Dendritic cell treated with granulocyte-macrophage colony-stimulating factor and Interleukin-4, amounts not matched to agents 40 ng/mL and 50 ng/mL, for 4 days (primary cell): ENCODE results near the gene KCNF1.

Source experiments
- H3K27ac Mint-ChIP-seq: one replicate; pipeline ENCODE4 v1.8.0; 2022; ENCODE audit warnings: mild to moderate bottlenecking, mixed read lengths
- H3K27me3 Mint-ChIP-seq: one replicate; pipeline ENCODE4 v1.8.0; 2022; ENCODE audit warnings: mild to moderate bottlenecking, mixed read lengths
- H3K36me3 Mint-ChIP-seq: one replicate; pipeline ENCODE4 v1.8.0; 2022; ENCODE audit warnings: low read depth, mixed read lengths
- H3K4me1 Mint-ChIP-seq: one replicate; pipeline ENCODE4 v1.8.0; 2022; ENCODE audit warnings: low read depth, mixed read lengths
- H3K4me3 Mint-ChIP-seq: one replicate; pipeline ENCODE4 v1.8.0; 2022; ENCODE audit warnings: mild to moderate bottlenecking, moderate library complexity, mixed read lengths
- H3K9me3 Mint-ChIP-seq: one replicate; pipeline ENCODE4 v1.8.0; 2022; ENCODE audit warnings: mixed read lengths
- intact Hi-C: fragments of 100-400 bp; cut with micrococcal nuclease; formaldehyde crosslinking; loops from one replicate; pipeline ENCODE4 v1.15.0; 2022

Gene KCNF1, protein sequence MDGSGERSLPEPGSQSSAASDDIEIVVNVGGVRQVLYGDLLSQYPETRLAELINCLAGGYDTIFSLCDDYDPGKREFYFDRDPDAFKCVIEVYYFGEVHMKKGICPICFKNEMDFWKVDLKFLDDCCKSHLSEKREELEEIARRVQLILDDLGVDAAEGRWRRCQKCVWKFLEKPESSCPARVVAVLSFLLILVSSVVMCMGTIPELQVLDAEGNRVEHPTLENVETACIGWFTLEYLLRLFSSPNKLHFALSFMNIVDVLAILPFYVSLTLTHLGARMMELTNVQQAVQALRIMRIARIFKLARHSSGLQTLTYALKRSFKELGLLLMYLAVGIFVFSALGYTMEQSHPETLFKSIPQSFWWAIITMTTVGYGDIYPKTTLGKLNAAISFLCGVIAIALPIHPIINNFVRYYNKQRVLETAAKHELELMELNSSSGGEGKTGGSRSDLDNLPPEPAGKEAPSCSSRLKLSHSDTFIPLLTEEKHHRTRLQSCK

DNA sequence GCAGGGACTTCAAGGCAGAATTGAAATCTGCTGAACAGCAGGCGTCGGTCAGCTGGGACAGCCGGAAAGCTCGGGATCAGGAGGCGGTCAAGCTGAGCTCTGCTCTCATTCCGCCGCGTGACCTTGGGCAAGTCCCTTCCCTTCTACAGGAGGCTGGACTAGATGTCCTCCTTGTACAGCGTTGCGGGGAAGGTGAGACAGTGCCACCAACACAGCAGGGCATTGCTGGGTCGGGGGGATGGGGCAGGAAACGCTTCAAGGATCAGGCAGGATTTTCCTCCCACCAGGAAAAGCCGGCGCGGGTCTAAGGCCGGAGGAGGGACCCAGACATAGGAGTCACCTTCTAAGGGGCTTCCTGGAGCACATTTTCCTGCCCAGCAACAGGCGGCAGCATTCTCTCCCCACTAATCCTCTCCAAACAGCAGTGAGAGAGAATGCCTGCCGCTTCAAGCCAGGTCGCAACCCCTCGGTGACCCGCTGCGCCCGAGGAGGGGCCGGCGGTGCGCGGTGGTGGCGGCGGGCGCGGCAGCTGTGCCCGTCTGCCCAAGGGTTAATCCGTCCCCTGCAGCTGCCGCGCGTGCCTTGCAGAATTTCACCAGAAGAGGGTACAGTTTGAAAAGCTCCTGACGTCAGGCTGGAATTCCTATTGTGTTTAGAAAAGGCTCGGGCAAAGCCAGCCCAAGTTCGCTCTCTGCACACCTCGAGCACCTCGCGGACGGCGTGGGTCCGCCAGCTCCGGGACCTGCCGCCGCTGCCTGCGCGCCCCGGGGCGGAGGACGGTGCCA, at the start of gene KCNF1:
KCNF1 (plus strand) TSS at position 644 of the 785 bp plus-strand sequence. CDS start 493 bp downstream, outside the sequence.
- no peaks in the 10 kb centered on the region for H3K36me3 Mint-ChIP-seq
- H3K27ac Mint-ChIP-seq, result no peak within 1 kb of the TSS
- no peak within 1 kb of the TSS for H3K4me3 Mint-ChIP-seq
- H3K9me3 Mint-ChIP-seq, result no peaks in the 10 kb centered on the region
- no peaks in the 10 kb centered on the region for H3K4me1 Mint-ChIP-seq
- peaks cover 63% of the 10 kb centered on the region for H3K27me3 Mint-ChIP-seq
- intact Hi-C loops, result no loop called here

DNA sequence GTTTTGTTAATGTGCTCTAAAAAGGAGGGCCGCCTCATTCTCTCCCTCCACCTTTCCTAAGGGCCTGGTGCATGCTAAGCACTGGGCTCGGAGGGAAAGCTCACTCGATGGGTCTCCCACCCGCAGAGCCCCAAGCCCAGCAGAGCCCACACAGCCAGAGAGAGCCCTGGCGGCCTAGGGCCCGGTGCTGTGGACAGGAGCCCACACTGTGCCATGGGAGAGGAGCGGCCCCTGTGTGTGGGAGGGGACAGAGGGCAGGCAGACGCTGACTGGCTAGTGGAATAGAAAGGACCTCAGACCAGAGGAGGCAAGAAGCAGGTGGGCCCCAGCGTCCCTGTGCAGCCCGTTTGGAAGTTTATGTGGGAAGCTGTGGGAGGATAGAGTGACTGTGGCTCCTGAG, 49.4 kb upstream of the KCNF1 start:
- H3K27ac Mint-ChIP-seq, result no peak overlapping the region
- H3K36me3 Mint-ChIP-seq, result no peaks in the 10 kb centered on the region
- H3K27me3 Mint-ChIP-seq, result peaks cover 76% of the 10 kb centered on the region
- intact Hi-C loops, result no loop called here
- no peak overlapping the region for H3K4me3 Mint-ChIP-seq
- no peaks in the 10 kb centered on the region for H3K9me3 Mint-ChIP-seq
- H3K4me1 Mint-ChIP-seq, result peaks cover 39% of the 10 kb centered on the region

DNA sequence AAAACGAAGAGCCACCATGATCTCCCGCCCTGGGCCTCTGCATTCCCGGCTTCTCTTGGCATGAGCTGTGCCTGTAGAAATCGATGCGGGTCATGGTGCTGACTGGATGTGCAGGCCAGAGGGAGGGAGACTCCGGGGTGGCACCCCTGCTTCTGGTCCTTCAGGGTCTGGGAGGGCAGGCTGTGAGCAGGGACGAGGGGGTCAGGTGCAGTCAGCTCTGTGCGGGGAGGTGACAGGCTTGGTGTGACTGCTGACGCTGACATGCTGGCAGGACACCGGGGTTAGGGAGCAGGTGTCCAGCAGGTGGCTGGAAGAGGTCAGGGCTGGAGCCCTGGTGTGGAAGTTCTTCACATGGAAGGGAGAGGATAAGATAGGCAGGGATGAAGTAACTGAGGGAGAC, 48.7 kb upstream of the KCNF1 start:
- no peak overlapping the region for H3K4me3 Mint-ChIP-seq
- no peak overlapping the region for H3K27ac Mint-ChIP-seq
- H3K27me3 Mint-ChIP-seq, result peaks cover 79% of the 10 kb centered on the region
- H3K4me1 Mint-ChIP-seq, result peaks cover 39% of the 10 kb centered on the region
- no peaks in the 10 kb centered on the region for H3K36me3 Mint-ChIP-seq
- H3K9me3 Mint-ChIP-seq, result no peaks in the 10 kb centered on the region
- intact Hi-C loops, result no loop called here

DNA sequence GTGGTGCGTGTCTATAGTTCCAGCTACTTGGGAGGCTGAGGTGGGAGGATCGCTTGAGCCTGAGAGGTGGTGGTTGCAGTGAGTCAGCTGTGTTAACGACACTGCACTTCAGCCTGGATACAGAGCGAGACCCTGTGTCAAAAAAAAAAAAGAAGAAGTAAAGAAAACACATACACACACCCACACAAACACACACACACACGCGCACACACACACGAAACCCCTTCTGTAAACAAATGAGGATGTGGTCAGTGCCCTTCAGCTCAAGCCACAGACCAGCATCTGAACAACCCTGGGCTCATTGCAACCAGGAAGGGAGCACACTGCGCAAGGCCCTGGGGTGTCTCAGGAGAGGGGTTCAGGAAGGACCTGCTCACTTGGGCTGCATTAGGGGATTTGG, 47.9 kb upstream of the KCNF1 start:
- Mint-ChIP-seq H3K4me1 (peaks cover 39% of the 10 kb centered on the region), H3K27ac (peak overlapping the region; percentile 58), H3K27me3 (peaks cover 83% of the 10 kb centered on the region), H3K4me3 (peak overlapping the region; percentile 54), H3K36me3 (no peaks in the 10 kb centered on the region), H3K9me3 (no peaks in the 10 kb centered on the region)
- intact Hi-C loops, result no loop called here

DNA sequence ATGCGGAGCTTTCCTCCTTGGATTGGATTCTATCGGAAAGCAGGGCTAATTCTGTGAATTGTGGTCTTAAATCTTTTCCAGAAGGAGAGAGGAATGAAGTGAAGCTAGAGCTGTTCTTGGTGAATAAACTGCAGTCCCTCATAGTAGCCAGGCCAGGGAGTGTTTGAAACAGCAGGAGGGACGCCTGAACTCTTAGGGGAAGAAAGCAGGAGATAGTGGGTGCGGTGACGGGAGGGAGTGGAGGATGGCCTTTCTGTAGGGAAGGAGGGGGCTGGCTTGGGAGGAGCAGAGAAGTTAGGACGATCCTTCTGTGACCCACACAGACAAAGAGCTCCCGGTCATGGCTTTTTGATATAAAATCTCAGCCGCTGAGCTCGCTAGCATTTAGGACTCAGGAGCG, 47.5 kb upstream of the KCNF1 start:
- peak overlapping the region; percentile 58 for H3K27ac Mint-ChIP-seq
- intact Hi-C loops, result no loop called here
- no peaks in the 10 kb centered on the region for H3K36me3 Mint-ChIP-seq
- H3K4me3 Mint-ChIP-seq, result peak overlapping the region; percentile 54
- peaks cover 39% of the 10 kb centered on the region for H3K4me1 Mint-ChIP-seq
- H3K27me3 Mint-ChIP-seq, result peaks cover 83% of the 10 kb centered on the region
- no peaks in the 10 kb centered on the region for H3K9me3 Mint-ChIP-seq

DNA sequence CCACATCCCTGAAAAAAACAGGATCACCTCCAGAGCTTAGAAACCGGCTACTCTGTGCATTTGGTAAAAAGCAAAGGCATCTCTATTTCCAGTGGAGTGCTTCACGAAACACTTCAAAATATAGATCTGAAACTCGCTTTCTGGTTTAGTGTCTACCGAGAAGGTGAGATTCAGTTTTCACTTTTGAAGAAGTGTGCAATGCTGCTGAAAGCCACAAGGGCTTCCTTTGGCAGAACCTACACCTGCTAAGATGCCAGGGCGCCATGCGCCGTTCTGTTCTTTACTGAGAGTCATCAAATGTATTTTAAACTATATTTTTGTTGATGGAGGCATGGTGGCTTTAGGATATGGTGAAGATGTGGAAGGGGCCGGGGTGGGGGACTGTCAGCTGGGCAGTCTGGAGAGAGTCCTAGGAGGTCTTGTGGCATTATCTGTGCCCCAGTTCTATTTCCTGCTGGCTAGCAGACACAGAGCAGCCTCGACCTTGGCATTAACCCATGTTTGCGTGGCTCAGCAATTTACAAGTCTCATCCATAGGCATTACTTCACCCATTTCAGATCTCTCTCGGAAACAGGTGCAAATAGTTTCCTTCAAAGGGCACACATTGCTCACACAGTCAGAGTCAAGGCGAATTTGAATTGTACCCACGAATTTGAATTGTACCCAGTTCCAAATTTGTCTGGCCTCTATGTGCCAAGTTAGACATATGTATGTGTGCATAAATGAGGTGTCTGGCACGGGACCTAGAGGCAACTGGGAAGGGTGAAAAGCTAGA, 46.7 kb upstream of the KCNF1 start:
- Mint-ChIP-seq H3K4me1 (peaks cover 41% of the 10 kb centered on the region), H3K9me3 (no peaks in the 10 kb centered on the region), H3K27ac (no peak overlapping the region), H3K4me3 (no peak overlapping the region), H3K36me3 (no peaks in the 10 kb centered on the region), H3K27me3 (peaks cover 83% of the 10 kb centered on the region)
- intact Hi-C loops, result no loop called here

DNA sequence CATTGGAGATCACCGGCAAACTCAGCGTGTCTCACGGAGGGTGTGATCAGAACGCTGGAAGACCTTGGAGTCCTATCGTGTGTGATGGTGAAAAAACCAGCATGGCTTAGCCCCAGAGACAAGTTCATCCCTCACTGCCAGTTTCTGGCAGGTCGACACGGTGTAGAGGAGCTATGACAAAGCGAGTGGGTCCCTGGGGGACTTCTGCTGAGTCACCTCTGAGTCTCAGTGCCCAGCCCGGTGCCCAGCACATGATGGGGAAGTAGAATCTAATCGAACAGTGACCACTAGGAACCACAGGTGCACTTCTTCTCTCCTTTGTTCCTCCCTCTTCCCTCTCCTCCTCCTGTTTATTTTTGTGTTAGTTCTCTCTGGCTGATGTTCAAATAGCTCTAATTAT, 45.9 kb upstream of the KCNF1 start:
- Mint-ChIP-seq H3K36me3 (no peaks in the 10 kb centered on the region), H3K27me3 (peaks cover 78% of the 10 kb centered on the region), H3K9me3 (no peaks in the 10 kb centered on the region), H3K4me3 (no peak overlapping the region), H3K27ac (no peak overlapping the region), H3K4me1 (peaks cover 44% of the 10 kb centered on the region)
- intact Hi-C loops, result no loop called here

DNA sequence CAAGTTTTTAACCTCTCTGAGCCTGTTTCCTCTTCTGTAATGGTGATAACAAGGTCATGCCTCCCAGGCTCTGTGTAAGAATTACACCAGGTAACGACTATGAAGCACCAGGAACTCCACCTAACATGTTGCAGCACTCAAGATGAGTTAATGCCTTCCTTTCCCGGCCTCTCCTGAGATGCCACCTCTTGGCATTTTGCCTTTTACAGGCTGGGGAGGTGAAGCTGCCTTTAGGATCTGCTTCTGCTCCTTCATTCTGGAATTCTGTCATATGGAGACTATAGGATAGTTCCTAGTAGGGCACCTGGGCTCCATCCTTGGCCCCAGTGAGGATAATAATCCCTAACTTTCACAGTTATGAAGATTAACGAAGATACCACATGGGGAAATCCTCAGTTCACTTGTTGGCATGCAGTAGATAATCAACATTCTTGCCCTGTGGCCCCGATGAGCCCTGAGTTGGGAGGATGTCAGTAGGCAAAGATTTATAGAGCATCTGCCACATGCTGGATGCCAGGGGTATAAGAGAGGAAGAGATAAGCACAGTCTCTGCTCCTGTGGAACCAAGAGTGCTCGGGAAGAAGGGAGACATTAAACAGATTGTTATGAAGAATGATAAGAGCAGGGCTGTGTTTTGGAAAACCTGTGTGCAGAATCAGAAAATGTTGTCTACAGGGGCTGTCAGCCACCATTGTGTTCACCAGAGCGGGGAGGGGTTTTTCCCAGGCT, 43.9 kb upstream of the KCNF1 start:
- intact Hi-C loops, result no loop called here
- Mint-ChIP-seq H3K36me3 (peaks cover 6% of the 10 kb centered on the region), H3K27me3 (peaks cover 69% of the 10 kb centered on the region), H3K4me1 (peaks cover 38% of the 10 kb centered on the region), H3K9me3 (peaks cover 12% of the 10 kb centered on the region), H3K4me3 (no peak overlapping the region), H3K27ac (no peak overlapping the region)

DNA sequence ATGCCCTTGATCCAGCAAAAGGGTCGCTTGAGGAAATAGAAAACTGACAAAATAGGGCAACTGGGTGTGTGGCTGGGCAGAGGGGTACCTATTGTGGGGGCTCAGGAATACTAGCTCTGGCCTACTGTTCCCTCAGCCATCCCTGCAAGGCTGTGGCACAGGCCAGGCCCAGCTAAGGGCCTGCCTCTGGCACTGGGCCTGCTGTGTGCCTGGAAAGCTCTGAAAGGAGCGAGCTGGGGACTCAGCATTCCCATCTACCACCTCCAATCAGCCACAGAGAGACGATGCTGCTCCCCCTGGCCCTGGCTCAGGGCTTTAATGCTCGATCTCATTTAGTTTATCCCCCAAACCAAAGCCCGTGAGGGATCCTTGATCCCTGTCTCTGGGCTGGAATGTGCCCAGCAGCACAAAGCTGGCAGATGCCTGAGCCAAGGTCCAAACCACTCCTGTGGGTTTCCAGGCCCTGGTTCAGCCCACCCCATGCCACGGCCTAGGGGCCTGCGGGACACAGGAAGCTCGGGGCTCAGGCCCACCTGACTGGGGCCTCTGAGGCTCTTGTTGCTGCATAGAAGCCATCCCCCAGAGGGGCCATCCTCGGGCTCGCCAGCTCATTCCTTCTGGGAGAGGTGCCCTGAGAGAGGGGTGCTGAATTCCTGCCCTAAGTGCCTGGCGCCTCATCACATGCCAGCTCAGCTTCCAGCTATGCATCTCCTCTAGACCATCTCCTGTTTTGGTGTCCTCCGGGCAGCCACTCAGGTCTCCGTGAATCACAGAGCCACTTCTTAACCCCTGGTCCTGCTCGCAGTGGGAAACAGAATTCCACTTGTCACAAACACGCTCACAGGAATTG, 43.0 kb upstream of the KCNF1 start:
- H3K27me3 Mint-ChIP-seq, result peaks cover 69% of the 10 kb centered on the region

DNA sequence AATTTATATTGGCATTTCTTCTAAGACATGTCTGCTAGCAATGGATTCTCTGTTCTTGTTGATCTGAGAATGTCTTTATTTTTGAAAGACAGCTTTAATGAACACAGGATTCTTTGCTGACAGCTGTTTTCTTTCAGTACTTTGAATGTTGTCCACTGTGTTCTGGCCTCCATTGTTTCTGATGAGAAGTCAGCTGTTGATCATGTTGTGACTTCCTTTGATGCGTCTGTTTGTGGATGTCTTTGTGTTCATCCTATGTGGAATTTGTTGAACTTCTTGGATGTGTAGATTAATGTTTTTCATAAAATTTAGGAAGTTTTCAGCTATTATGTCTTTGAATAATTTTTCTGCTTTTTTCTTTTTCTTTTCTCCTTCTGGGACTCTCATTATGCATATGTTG, 39.8 kb upstream of the KCNF1 start:
- H3K9me3 Mint-ChIP-seq, result peaks cover 12% of the 10 kb centered on the region
- H3K4me1 Mint-ChIP-seq, result peaks cover 12% of the 10 kb centered on the region
- intact Hi-C loops, result no loop called here
- H3K27ac Mint-ChIP-seq, result no peak overlapping the region
- H3K4me3 Mint-ChIP-seq, result no peak overlapping the region
- H3K36me3 Mint-ChIP-seq, result peaks cover 6% of the 10 kb centered on the region
- H3K27me3 Mint-ChIP-seq, result peaks cover 61% of the 10 kb centered on the region

More for the DNA sequence above, 43.0 kb upstream of the KCNF1 start:
- H3K36me3 Mint-ChIP-seq, result peaks cover 6% of the 10 kb centered on the region
- no peak overlapping the region for H3K27ac Mint-ChIP-seq
- intact Hi-C loops, result no loop called here
- H3K4me1 Mint-ChIP-seq, result peaks cover 30% of the 10 kb centered on the region
- no peak overlapping the region for H3K4me3 Mint-ChIP-seq
- peaks cover 12% of the 10 kb centered on the region for H3K9me3 Mint-ChIP-seq

DNA sequence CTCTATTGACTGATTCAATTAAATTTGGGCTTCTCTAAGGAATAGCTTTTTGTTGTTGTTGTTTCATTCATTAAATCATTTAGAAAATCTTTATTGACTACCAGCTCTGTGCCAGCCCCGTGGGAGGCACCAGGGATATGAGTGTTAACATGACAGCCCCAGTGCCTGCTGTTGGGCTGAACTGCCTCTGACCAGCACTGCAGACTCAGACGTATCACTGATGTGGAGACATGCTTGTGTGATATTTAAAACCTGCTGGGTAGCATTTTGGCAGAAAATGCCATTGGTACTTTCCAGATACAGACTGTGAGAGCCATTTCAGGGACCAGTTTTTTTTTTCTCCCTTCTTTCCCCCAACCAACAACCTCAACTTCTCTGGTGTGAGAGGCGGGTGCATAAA, 38.6 kb upstream of the KCNF1 start:
- Mint-ChIP-seq H3K9me3 (peaks cover 12% of the 10 kb centered on the region), H3K4me3 (no peak overlapping the region), H3K27me3 (peaks cover 54% of the 10 kb centered on the region), H3K36me3 (peaks cover 6% of the 10 kb centered on the region), H3K4me1 (peaks cover 20% of the 10 kb centered on the region), H3K27ac (no peak overlapping the region)
- intact Hi-C loops, result no loop called here

DNA sequence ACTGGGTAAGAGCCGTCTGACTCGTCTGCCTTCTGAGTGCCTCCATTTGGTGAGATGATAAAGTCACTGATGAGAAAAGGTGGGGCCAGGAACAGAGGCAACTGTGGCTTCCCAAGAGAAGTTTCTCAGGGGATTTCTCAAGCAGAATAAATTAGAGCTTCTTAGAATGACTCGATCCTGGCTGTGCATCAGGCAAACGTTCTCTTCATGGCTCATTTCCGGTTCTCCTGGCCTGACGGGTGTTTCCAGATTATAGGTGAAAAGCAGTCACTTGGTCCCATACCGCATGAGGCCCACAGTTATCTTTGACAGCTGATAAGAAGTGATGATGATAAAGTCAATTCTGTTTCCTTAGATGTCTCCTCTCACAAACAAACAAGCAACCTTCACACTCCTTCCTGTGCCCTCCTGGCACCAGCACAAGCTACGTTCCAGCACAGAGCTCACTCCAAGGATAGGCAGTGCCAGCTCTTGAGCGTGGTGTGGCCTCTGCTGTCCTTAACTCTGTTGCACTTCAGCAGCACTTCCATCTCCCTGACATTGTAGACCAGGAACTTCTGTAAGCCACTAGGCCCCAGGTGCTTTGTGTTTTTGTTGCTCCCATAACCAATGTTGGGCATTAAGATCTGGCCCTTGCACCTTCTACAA, 37.8 kb upstream of the KCNF1 start:
- Mint-ChIP-seq H3K4me3 (no peak overlapping the region), H3K27me3 (peaks cover 50% of the 10 kb centered on the region), H3K27ac (no peak overlapping the region), H3K9me3 (peaks cover 12% of the 10 kb centered on the region), H3K4me1 (peaks cover 23% of the 10 kb centered on the region), H3K36me3 (peaks cover 6% of the 10 kb centered on the region)
- intact Hi-C loops, result no loop called here
